Mammary epithelial cell (primary cell): ENCODE results near the gene GFI1B.

Source experiments
- CTCF ChIP-seq, 2 donors: IDR thresholded peaks in 1 of 2; conservative IDR thresholded peaks in 1 of 2; 2 replicates each; pipeline ENCODE4 v1.5.1; 2011 to 2012; ENCODE audit warnings: inconsistent platforms in 2 of 2, low read length in 2 of 2, mild to moderate bottlenecking in 2 of 2, control low read depth in 1 of 2, low read depth in 1 of 2; ENCODE audit not compliant: insufficient read depth in 1 of 2; ENCODE audit errors: extremely low read depth in 1 of 2
- EZH2 ChIP-seq: IDR thresholded peaks from 2 replicates; pipeline ENCODE4 v1.6.1; 2012; ENCODE audit warnings: low read length, inconsistent platforms, borderline replicate concordance

- TF ChIP-seq CTCF (conservative IDR thresholded peaks at IDR 0.05 in 1 of 2, IDR thresholded peaks at IDR 0.05 in 1 of 2; ENCODE audit: extremely low read depth in 1 of 2, insufficient read depth in 1 of 2, low read depth in 1 of 2, low read length in 2 of 2) (no peak), EZH2 (no peak)
Observed at GRCh38 chr9:133035669-133036068, 57.2 kb downstream of the GFI1B start.
